Smooth muscle cell (in vitro differentiated cells): ENCODE measurements around the gene PRSS57. TPM values are rescaled to one million over a fixed set of nuclear protein-coding genes. Genes with fewer than 3 reads are reported as not detected.

ENCODE experiments used
- DNase-seq: peaks from one replicate; lab custom pipeline; 2025; ENCODE audit not compliant: unreplicated experiment; lab: John Stamatoyannopoulos, UW
- H2AFZ ChIP-seq: fragments of 200-600 bp; sonication (generic); 2 replicates; pipeline ENCODE4 v1.6.0; 2016; ENCODE audit warnings: antibody characterized with exemption, low read depth, mild to moderate bottlenecking
- H3F3A ChIP-seq: fragments of 200-600 bp; sonication (generic); 2 replicates; pipeline ENCODE4 v1.6.0; 2017; ENCODE audit warnings: antibody characterized with exemption, low read depth
- H3K27ac ChIP-seq: fragments of 200-600 bp; sonication (generic); 2 replicates; pipeline ENCODE4 v1.5.1; 2016; ENCODE audit warnings: low read depth, mild to moderate bottlenecking
- H3K27me3 ChIP-seq: fragments of 200-600 bp; sonication (generic); 2 replicates; pipeline ENCODE4 v1.6.1; 2016; ENCODE audit warnings: low read depth, mild to moderate bottlenecking
- H3K36me3 ChIP-seq: fragments of 200-600 bp; sonication (generic); 2 replicates; pipeline ENCODE4 v1.5.1; 2016; ENCODE audit warnings: low read depth
- H3K4me1 ChIP-seq: fragments of 200-600 bp; sonication (generic); 2 replicates; pipeline ENCODE4 v1.5.1; 2016; ENCODE audit warnings: low read depth
- H3K4me2 ChIP-seq: fragments of 200-600 bp; sonication (generic); 2 replicates; pipeline ENCODE4 v1.6.0; 2016; ENCODE audit warnings: mild to moderate bottlenecking
- H3K4me3 ChIP-seq: fragments of 200-600 bp; sonication (generic); 2 replicates; pipeline ENCODE4 v1.5.1; 2016; ENCODE audit warnings: mild to moderate bottlenecking
- H3K79me2 ChIP-seq: fragments of 200-600 bp; sonication (generic); 2 replicates; pipeline ENCODE4 v1.6.0; 2016; ENCODE audit warnings: low read depth, mild to moderate bottlenecking
- H3K9ac ChIP-seq: fragments of 200-600 bp; sonication (generic); 2 replicates; pipeline ENCODE4 v1.6.0; 2016; ENCODE audit warnings: low read depth
- H3K9me3 ChIP-seq: fragments of 200-600 bp; sonication (generic); replicated peaks from 2 replicates; pipeline ENCODE4 v1.5.1; 2016; ENCODE audit warnings: low read depth
- H4K20me1 ChIP-seq: fragments of 200-600 bp; sonication (generic); 2 replicates; pipeline ENCODE4 v1.6.0; 2016; ENCODE audit warnings: low read depth
- WGBS: methylation state at CpG from one replicate; pipeline ENCODE4 v1.1.7; 2016; ENCODE audit warnings: low lambda C conversion rate; 5-methylcytosine and 5-hydroxymethylcytosine counted together
- polyA plus RNA-seq: library from polyadenylated mRNA; unstranded; fragments of >200 nt; fragmentation: Nextera tagmentation; extraction: Ambion mirVana; gene quantifications from 2 replicates; pipeline ENCODE4 v1.2.1, GENCODE V29; 2016
- total RNA-seq: library from RNA; depleted of rRNA; stranded (reverse); fragments of >200 nt; gene quantifications from 2 replicates; pipeline ENCODE4 v1.2.3, GENCODE V29; 2014
- TF ChIP-seq, protein P1 (sequence below): fragments of 200-600 bp; sonication (generic); IDR thresholded peaks from 2 replicates; pipeline ENCODE4 v1.5.1; 2017; ENCODE audit warnings: borderline replicate concordance, mild to moderate bottlenecking, antibody characterized with exemption; ENCODE audit not compliant: insufficient read depth, poor library complexity, severe bottlenecking

PRSS57 gene
- total and polyA plus RNA-seq, 2 experiments from 2014 or later, result not detected

DNA sequence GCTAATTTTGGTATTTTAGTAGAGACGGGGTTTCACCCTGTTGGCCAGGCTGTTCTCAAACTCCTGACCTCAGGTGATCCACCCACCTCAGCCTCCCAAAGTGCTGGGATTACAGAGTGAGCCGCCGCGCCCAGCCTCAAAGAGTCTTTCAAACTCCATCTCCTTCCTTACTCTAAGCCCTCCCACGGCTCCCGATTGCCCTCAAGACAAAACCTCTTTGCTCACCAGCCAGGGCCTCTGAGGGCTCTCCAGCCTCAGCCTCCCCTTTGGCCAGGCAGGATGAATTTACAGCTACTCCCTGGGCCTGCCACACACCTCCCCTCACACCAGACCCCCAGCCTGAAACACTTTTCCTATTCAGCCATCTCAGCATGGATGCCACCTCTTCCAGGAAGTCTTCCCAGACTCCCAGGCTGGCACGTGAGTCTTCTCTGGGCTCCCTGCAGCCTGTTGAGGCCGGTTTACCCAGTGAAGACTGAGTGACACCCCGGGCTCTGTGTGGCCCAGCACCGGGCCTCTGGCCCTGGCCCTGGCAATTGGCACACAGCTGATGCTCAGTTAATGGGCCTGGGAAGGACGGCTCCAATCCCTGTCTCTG lies 7.6 kb downstream of the PRSS57 start:
- TF ChIP-seq, protein P1, sequence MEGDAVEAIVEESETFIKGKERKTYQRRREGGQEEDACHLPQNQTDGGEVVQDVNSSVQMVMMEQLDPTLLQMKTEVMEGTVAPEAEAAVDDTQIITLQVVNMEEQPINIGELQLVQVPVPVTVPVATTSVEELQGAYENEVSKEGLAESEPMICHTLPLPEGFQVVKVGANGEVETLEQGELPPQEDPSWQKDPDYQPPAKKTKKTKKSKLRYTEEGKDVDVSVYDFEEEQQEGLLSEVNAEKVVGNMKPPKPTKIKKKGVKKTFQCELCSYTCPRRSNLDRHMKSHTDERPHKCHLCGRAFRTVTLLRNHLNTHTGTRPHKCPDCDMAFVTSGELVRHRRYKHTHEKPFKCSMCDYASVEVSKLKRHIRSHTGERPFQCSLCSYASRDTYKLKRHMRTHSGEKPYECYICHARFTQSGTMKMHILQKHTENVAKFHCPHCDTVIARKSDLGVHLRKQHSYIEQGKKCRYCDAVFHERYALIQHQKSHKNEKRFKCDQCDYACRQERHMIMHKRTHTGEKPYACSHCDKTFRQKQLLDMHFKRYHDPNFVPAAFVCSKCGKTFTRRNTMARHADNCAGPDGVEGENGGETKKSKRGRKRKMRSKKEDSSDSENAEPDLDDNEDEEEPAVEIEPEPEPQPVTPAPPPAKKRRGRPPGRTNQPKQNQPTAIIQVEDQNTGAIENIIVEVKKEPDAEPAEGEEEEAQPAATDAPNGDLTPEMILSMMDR, result no peak
- Histone ChIP-seq H3K9me3 (no peaks in the 10 kb centered on the region), H3F3A (no peaks in the 10 kb centered on the region), H3K4me2 (no peak overlapping the region), H3K27ac (no peak overlapping the region), H3K36me3 (no peaks in the 10 kb centered on the region), H3K79me2 (no peaks in the 10 kb centered on the region), H3K4me3 (no peak overlapping the region), H2AFZ (no peak overlapping the region), H3K9ac (no peak overlapping the region), H3K4me1 (no peaks in the 10 kb centered on the region), H3K27me3 (no peaks in the 10 kb centered on the region), H4K20me1 (no peaks in the 10 kb centered on the region)
- no peak for DNase-seq
- 91% methylated on average over 11 of the region's 11 CpGs for WGBS

DNA sequence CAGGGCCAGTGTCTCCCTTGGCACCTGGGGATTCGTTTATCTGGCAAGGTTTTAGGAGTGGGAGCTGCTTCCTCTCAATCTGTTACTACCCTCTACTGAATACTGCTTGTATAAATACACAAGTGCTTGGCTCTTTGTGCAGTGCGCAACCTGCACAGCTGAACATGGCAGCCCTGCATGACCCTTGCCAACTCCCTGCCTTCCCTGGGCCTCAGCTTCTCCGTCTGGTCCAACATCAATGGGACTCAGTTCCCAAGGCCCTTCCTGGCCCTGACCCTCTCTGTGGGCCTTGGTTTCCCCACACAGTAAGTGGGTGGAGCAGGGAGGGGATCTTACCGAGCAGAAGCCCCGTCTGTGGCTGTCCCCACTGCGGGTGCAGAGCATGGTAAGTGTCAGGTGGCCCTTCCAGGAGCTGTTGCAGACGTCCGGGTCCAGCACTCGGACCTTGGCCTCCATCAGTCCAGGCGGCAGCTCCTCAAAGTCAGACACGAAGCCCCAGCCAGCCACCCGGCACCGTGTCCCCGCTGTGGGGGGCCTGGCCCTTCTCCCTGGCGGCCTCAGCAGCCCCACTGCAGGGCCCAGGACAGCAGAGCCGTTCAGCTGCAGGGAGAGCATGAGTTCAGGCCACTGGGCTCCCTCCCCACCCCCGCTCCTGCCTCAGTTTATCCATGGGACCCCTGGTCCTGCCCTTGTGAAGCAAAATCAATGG lies 8.5 kb downstream of the PRSS57 start:
- Histone ChIP-seq H3K4me2 (no peak overlapping the region), H3F3A (peaks cover 2% of the 10 kb centered on the region), H3K36me3 (no peaks in the 10 kb centered on the region), H3K9ac (no peak overlapping the region), H3K79me2 (no peaks in the 10 kb centered on the region), H3K4me3 (no peak overlapping the region), H2AFZ (no peak overlapping the region), H3K27ac (no peak overlapping the region), H3K4me1 (no peaks in the 10 kb centered on the region), H3K9me3 (no peaks in the 10 kb centered on the region), H3K27me3 (no peaks in the 10 kb centered on the region), H4K20me1 (peaks cover 3% of the 10 kb centered on the region)
- TF ChIP-seq, protein P1, result no peak
- DNase-seq, result no peak
- WGBS, result 84% methylated on average over 17 of the region's 17 CpGs

DNA sequence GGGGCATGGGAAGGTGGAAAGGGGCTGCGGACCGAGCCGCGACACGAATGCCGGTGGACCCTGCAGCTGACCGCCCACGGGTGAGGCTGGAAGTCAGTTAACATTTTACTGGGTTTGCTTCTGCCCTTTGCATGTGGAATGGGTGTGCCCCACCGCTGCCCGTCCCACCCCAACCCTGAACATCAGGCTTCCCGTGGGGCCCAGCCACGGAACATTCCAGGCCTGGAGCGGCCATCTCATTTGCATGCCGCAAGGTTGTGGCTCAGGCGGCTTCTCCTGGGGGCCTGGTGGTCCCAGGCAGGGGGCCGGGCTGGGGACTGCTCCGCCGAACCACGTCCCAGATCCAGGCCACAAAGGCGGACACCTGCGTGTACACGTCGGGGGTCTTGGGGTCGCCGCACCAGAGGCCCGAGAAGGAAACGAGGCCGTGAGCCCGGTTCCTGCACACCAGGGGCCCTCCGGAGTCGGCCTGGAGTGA lies 9.8 kb downstream of the PRSS57 start:
- H3K9ac ChIP-seq, result no peak overlapping the region
- WGBS, result 91% methylated on average over 17 of the region's 31 CpGs
- no peak overlapping the region for H3K4me2 ChIP-seq
- H3K4me1 ChIP-seq, result no peaks in the 10 kb centered on the region
- TF ChIP-seq, protein P1, result no peak
- no peak for DNase-seq
- H2AFZ ChIP-seq, result no peak overlapping the region
- H3K36me3 ChIP-seq, result no peaks in the 10 kb centered on the region
- H3K4me3 ChIP-seq, result no peak overlapping the region
- no peak overlapping the region for H3K27ac ChIP-seq
- no peaks in the 10 kb centered on the region for H3K79me2 ChIP-seq
- H4K20me1 ChIP-seq, result peaks cover 10% of the 10 kb centered on the region
- H3K27me3 ChIP-seq, result no peaks in the 10 kb centered on the region
- H3F3A ChIP-seq, result peaks cover 9% of the 10 kb centered on the region
- no peaks in the 10 kb centered on the region for H3K9me3 ChIP-seq
